GM12801 (cell line): ENCODE results near the gene WDR76.

Experiments used
- CTCF ChIP-seq: IDR thresholded peaks from one replicate; pipeline ENCODE4 v1.5.1; 2011; ENCODE audit warnings: control low read depth; ENCODE audit not compliant: insufficient read length; ENCODE audit errors: extremely low read depth

The WDR76 gene

GRCh38 chr15:43851251-43851650, 24.4 kb downstream of the WDR76 start:
- no peak for TF ChIP-seq CTCF

GRCh38 chr15:43852607-43853006, 25.8 kb downstream of the WDR76 start:
- no peak for TF ChIP-seq CTCF

- no peak for TF ChIP-seq CTCF
Measured at GRCh38 chr15:43854801-43855200, 28.0 kb downstream of the WDR76 start.

- no peak for TF ChIP-seq CTCF
Measured at GRCh38 chr15:43859546-43859945, 32.7 kb downstream of the WDR76 start.

- TF ChIP-seq CTCF = no peak
Measured at GRCh38 chr15:43867096-43867495, 40.3 kb downstream of the WDR76 start.

GRCh38 chr15:43868406-43868805, 41.6 kb downstream of the WDR76 start:
- TF ChIP-seq CTCF = no peak

GRCh38 chr15:43871835-43872234, 45.0 kb downstream of the WDR76 start:
- no peak for TF ChIP-seq CTCF
